ENCODE data around the gene SKIDA1. TPM values are rescaled to one million over a fixed set of nuclear protein-coding genes. Genes with fewer than 3 reads are reported as not detected.

SKIDA1 gene
- total RNA-seq, 1 donor from 2014 or later: 7.8 TPM

DNA sequence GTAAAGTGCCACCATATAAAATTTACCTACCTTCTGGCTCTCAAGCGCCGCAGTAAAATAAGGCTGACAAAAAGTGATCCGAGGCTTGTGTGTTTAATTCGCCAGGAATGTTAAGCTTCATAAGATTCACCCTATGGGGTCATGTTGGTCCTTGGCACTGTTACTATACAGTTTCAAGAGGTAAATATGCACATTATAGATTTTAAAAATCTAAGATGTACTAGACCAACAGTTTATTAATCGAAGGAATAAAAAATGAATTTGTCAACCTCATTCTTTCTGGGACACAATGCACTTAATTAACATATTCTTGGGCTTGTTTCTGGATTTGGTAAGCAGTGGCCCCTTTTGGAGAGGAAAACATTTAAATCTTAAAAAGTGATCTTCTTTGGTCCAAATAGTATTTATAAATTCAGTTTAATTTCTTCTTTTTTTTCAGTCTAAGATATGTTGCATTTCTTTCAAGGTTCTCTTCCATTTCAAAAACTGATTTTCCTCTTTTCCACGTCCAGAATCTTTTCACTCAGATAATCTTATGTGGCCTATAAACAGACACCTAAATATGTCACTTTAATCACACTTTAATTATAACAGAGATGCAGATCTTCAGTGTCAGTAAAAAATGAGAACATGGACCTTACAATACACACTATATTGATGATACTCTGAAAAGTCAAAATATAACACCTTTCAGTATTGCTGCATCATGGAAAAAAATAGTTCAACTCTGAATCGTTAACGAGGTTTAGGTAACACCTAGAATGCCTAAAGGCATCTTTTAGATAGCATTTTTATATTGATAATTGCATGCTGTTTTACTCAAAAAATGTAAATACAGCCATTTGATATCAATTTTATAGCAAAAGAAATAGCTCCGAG lies 3.8 kb upstream of the SKIDA1 start:
- Histone ChIP-seq H3K27ac (ENCODE audit: low read depth, low read length) (peak overlapping the region; percentile 97), H3K79me2 (ENCODE audit: insufficient read depth, low read length) (peaks cover 6% of the 10 kb centered on the region), H3K4me1 (ENCODE audit: insufficient read depth, low read length) (peaks cover 16% of the 10 kb centered on the region), H3K9me3 (ENCODE audit: insufficient read depth, low read depth, low read length) (no peaks in the 10 kb centered on the region), H3K4me3 (ENCODE audit: insufficient read depth, low read depth, low read length) (peak overlapping the region; percentile 66), H3K9ac (ENCODE audit: low read length) (peak overlapping the region; percentile 90), H3K4me2 (ENCODE audit: low read length) (peak overlapping the region; percentile 92), H4K20me1 (ENCODE audit: insufficient read depth, low read length) (no peaks in the 10 kb centered on the region), H2AFZ (ENCODE audit: low read depth, low read length) (peak overlapping the region; percentile 19), H3K27me3 (ENCODE audit: insufficient read depth, low read length) (no peaks in the 10 kb centered on the region), H3K36me3 (ENCODE audit: insufficient read depth, low read length) (no peaks in the 10 kb centered on the region)
- Mint-ChIP-seq H3K4me3 (ENCODE audit: unreplicated experiment) (peak overlapping the region; percentile 85), H3K27me3 (ENCODE audit: low read depth, unreplicated experiment) (no peaks in the 10 kb centered on the region), H3K4me1 (ENCODE audit: low read depth, unreplicated experiment) (peaks cover 21% of the 10 kb centered on the region), H3K9me3 (ENCODE audit: unreplicated experiment) (no peaks in the 10 kb centered on the region), H3K27ac (ENCODE audit: unreplicated experiment) (peak overlapping the region; percentile 98), H3K36me3 (ENCODE audit: low read depth, unreplicated experiment) (no peaks in the 10 kb centered on the region)
- FAIRE-seq (no peak), DNase-seq (ENCODE audit: low read depth) (peak; percentile 71)
- TF ChIP-seq EZH2 (IDR thresholded peaks at IDR 0.05; ENCODE audit: insufficient read depth, low read length): no peak
- no peak for TF ChIP-seq CTCF (IDR thresholded peaks at IDR 0.05; ENCODE audit: insufficient read depth, low read depth, low read length)

DNA sequence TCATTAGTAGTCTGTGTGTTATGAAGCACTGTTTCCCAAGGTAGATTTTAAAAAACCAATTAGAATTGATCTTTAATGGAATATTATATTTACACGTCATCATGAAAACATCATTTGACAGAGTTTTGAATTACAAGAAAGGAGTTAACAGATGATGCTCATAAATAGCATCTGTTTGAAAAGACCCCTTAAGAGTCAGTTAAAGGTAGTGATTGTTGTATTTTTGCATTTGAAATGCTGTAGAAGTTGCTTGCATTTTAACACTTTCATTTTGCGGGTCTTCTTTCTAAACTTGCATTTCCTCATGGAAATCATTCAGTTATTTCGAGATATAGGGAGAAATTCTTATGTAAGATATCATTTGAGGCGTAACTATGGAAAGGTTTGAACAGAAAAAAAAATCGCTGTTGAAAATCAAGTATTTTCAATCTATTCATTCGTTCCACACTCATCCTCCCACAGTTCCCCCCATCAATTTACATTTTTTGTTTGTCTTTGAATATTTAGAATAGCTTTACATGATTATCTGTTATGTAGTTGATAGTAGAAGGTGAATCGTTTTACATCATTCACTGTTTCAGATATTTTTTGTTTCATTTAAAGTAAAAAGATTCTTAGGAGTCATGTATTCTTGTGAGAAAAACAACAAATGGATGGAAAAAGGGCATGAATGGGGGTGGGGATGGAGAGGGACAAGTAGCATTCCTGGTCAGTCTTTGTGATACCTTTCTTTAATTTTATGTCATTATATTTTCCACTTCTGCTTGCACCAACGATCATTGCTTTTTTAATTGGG lies 3.0 kb upstream of the SKIDA1 start:
- Histone ChIP-seq H3K79me2 (ENCODE audit: insufficient read depth, low read length) (peaks cover 6% of the 10 kb centered on the region), H3K4me2 (ENCODE audit: low read length) (peak overlapping the region; percentile 92), H3K27ac (ENCODE audit: low read depth, low read length) (peak overlapping the region; percentile 97), H3K4me1 (ENCODE audit: insufficient read depth, low read length) (peaks cover 22% of the 10 kb centered on the region), H3K36me3 (ENCODE audit: insufficient read depth, low read length) (no peaks in the 10 kb centered on the region), H3K4me3 (ENCODE audit: insufficient read depth, low read depth, low read length) (peak overlapping the region; percentile 66), H3K9ac (ENCODE audit: low read length) (peak overlapping the region; percentile 90), H4K20me1 (ENCODE audit: insufficient read depth, low read length) (no peaks in the 10 kb centered on the region), H3K9me3 (ENCODE audit: insufficient read depth, low read depth, low read length) (no peaks in the 10 kb centered on the region), H3K27me3 (ENCODE audit: insufficient read depth, low read length) (no peaks in the 10 kb centered on the region), H2AFZ (ENCODE audit: low read depth, low read length) (no peak overlapping the region)
- Mint-ChIP-seq H3K9me3 (ENCODE audit: unreplicated experiment) (no peaks in the 10 kb centered on the region), H3K4me1 (ENCODE audit: low read depth, unreplicated experiment) (peaks cover 24% of the 10 kb centered on the region), H3K27ac (ENCODE audit: unreplicated experiment) (peak overlapping the region; percentile 98), H3K36me3 (ENCODE audit: low read depth, unreplicated experiment) (no peaks in the 10 kb centered on the region), H3K4me3 (ENCODE audit: unreplicated experiment) (peak overlapping the region; percentile 85), H3K27me3 (ENCODE audit: low read depth, unreplicated experiment) (no peaks in the 10 kb centered on the region)
- peak; percentile 39 for FAIRE-seq
- DNase-seq (ENCODE audit: low read depth): no peak
- no peak for TF ChIP-seq CTCF (IDR thresholded peaks at IDR 0.05; ENCODE audit: insufficient read depth, low read depth, low read length)
- TF ChIP-seq EZH2 (IDR thresholded peaks at IDR 0.05; ENCODE audit: insufficient read depth, low read length): no peak

All from astrocyte (in vitro differentiated cells and primary cell).